K562 (cell line): ENCODE measurements around the gene SLC16A10. TPM values are rescaled to one million over a fixed set of nuclear protein-coding genes. Genes with fewer than 3 reads are reported as not detected.
A peak's percentile ranks its signal among the peaks of the same experiment; 100 is the strongest.

Experiments
- ATAC-seq: fragments of 200-7000 bp; cut with Tn5 transposase; 3 replicates; pipeline ENCODE4 v1.9.1; 2020; ENCODE audit warnings: moderate library complexity
- BruUV-seq: library from RNA; stranded (reverse); fragments of 400-500 nt; replicated peaks from 2 replicates; lab custom pipeline; 2021; lab: Mats Ljungman, UMichigan
- CTCF ChIA-PET: fragments of 300-600 bp; formaldehyde crosslinking; extraction: SDS; loops from one replicate; lab custom pipeline; 2021; ENCODE audit warnings: low intra/inter-chr PET ratio; lab: Yijun Ruan, JAX
- POLR2A ChIA-PET: fragments of 300-600, 350-650 bp; sonication (Branson Sonifier 250); formaldehyde crosslinking; extraction: SDS; loops from one replicate; lab custom pipeline; 2021; ENCODE audit warnings: antibody characterized with exemption, inconsistent platforms; lab: Yijun Ruan, JAX
- DNase-seq, 4 experiments: peaks; one replicate each; pipeline versions ENCODE4 v3.0.0 to v3.0.0-alpha.2; 2011 to 2018; ENCODE audit warnings: low spot score in 3 of 4, mixed read lengths in 3 of 4; ENCODE audit errors: extremely low read depth in 1 of 4
- FAIRE-seq: peaks from 2 replicates; lab custom pipeline; 2011; peaks lifted over from hg19 to GRCh38; lab: Jason Lieb, UNC
- H2AFZ ChIP-seq: 2 replicates; pipeline ENCODE4 v1.6.0; 2011; ENCODE audit warnings: low read depth, low read length, control low read depth, inconsistent platforms
- H3K27ac ChIP-seq: fragments of 200-600 bp; 3 replicates; pipeline ENCODE4 v1.8.0; 2011; ENCODE audit warnings: low read depth, mild to moderate bottlenecking, control low read depth, inconsistent platforms, low read length, moderate library complexity, mixed read lengths; ENCODE audit errors: extremely low read depth
- H3K27me3 ChIP-seq, 2 experiments: fragments of 300-600 bp in 1 of 2; 2 replicates in 1 of 2; 3 replicates in 1 of 2; pipeline versions ENCODE4 v1.6.0 to v1.8.0; 2011; ENCODE audit warnings: inconsistent platforms in 2 of 2, low read length in 2 of 2, mild to moderate bottlenecking in 1 of 2, mixed read lengths in 1 of 2, moderate library complexity in 1 of 2; ENCODE audit not compliant: control insufficient read depth in 2 of 2, insufficient read depth in 2 of 2
- H3K36me3 ChIP-seq: fragments of 300-600 bp; 3 replicates; pipeline ENCODE4 v1.8.0; 2011; ENCODE audit warnings: mild to moderate bottlenecking, low read length, inconsistent platforms; ENCODE audit not compliant: control insufficient read depth, insufficient read depth
- H3K4me1 ChIP-seq, 2 experiments: fragments of 200-600 bp in 1 of 2; replicated peaks in 1 of 2; 2 replicates in 1 of 2; 3 replicates in 1 of 2; pipeline versions ENCODE4 v1.5.1 to v1.8.0; 2011; ENCODE audit warnings: inconsistent platforms in 2 of 2, low read length in 2 of 2, mild to moderate bottlenecking in 1 of 2, mixed read lengths in 1 of 2, moderate library complexity in 1 of 2; ENCODE audit not compliant: control insufficient read depth in 2 of 2, insufficient read depth in 2 of 2
- H3K4me2 ChIP-seq: 2 replicates; pipeline ENCODE4 v1.6.1; 2011; ENCODE audit warnings: low read length, control low read depth, inconsistent platforms, mixed read lengths; ENCODE audit not compliant: insufficient read depth
- H3K4me3 ChIP-seq: fragments of 200-600 bp; sonication (generic), shearing (Covaris generic); 2 replicates; pipeline ENCODE4 v1.5.1; 2016; ENCODE audit warnings: control low read depth, inconsistent platforms
- H3K79me2 ChIP-seq: fragments of 200-600 bp; 3 replicates; pipeline ENCODE4 v1.8.0; 2011; ENCODE audit warnings: low read length, inconsistent platforms; ENCODE audit not compliant: control insufficient read depth, insufficient read depth
- H3K9ac ChIP-seq, 2 experiments: 2 replicates each; pipeline versions ENCODE4 v1.6.0 to v1.6.1; 2011; ENCODE audit warnings: low read depth in 2 of 2, low read length in 2 of 2, control low read depth in 1 of 2, inconsistent platforms in 1 of 2, mild to moderate bottlenecking in 1 of 2, mixed read lengths in 1 of 2; ENCODE audit not compliant: insufficient read depth in 1 of 2
- H3K9me1 ChIP-seq: one replicate; pipeline ENCODE4 v1.6.0; 2011; ENCODE audit warnings: inconsistent platforms, mild to moderate bottlenecking, low read length, moderate library complexity; ENCODE audit not compliant: control insufficient read depth, insufficient read depth
- H3K9me3 ChIP-seq: replicated peaks from 2 replicates; pipeline ENCODE4 v1.5.1; 2011; ENCODE audit warnings: low read depth, low read length, inconsistent platforms; ENCODE audit not compliant: control insufficient read depth, insufficient read depth
- H4K20me1 ChIP-seq: replicated peaks from 2 replicates; pipeline ENCODE4 v1.6.1; 2011; ENCODE audit warnings: low read length, inconsistent platforms, mixed read lengths; ENCODE audit not compliant: control insufficient read depth, insufficient read depth
- ELF1 ChIP-seq: fragments of 200-800 bp; sonication (Bioruptor generic); IDR thresholded peaks from 2 replicates; pipeline ENCODE4 v1.6.1; 2016; ENCODE audit warnings: missing genetic modification characterization, missing compliant biosample characterization
- HMBOX1 ChIP-seq: sonication (generic); IDR thresholded peaks from 2 replicates; pipeline ENCODE4 v1.6.1; 2016
- MEF2A ChIP-seq: IDR thresholded peaks from 2 replicates; pipeline ENCODE4 v1.6.1; 2011; ENCODE audit warnings: low read depth, mild to moderate bottlenecking, low read length, moderate library complexity; ENCODE audit not compliant: control insufficient read depth
- TFAM ChIP-seq: fragments of 250-450 bp; sonication (Bioruptor Pico); conservative IDR thresholded peaks from 2 replicates; pipeline ENCODE4 v1.5.0; 2021; ENCODE audit warnings: mild to moderate bottlenecking, moderate library complexity
- WGBS: fragments of 100-300 bp; shearing (Covaris generic); methylation state at CpG from one replicate; pipeline ENCODE4 v1.1.6; 2016; ENCODE audit warnings: low coverage, mixed read lengths; ENCODE audit not compliant: insufficient coverage; ENCODE audit errors: missing lambda C conversion rate; 5-methylcytosine and 5-hydroxymethylcytosine counted together
- in situ Hi-C: fragments of 300-500 bp; cut with MboI; formaldehyde crosslinking; loops from 4 replicates; pipeline ENCODE4 v1.15.0; 2018; ENCODE audit warnings: inconsistent platforms, mixed read lengths
- intact Hi-C: fragments of 100-400 bp; cut with micrococcal nuclease; formaldehyde crosslinking; loops from 2 replicates; pipeline ENCODE4 v1.14.2; 2022
- polyA plus RNA-seq, 8 experiments: library from polyadenylated mRNA; depleted of rRNA in 4 of 8; stranded (reverse) in 5 of 8; unstranded in 3 of 8; fragments of >200 nt; fragmentation: Nextera tagmentation in 2 of 8; fragmentation: Illumina TruSeq in 1 of 8; extraction: Ambion mirVana in 2 of 8; extraction: Trizol in 1 of 8; gene quantifications; 2 replicates each; pipeline versions ENCODE4 v1.2.1 to v1.2.3, GENCODE V29; 2011 to 2014; ENCODE audit warnings: inconsistent platforms in 1 of 8, missing spikeins in 1 of 8
- total RNA-seq, 7 experiments: library from RNA; depleted of rRNA in 6 of 7; stranded (reverse); fragments of >200 nt in 6 of 7; fragmentation: Illumina TruSeq in 2 of 7; extraction: Trizol in 2 of 7; gene quantifications; 2 replicates each; pipeline versions ENCODE4 v1.2.1 to v1.2.3, GENCODE V29; 2011 to 2021; ENCODE audit warnings: low replicate concordance in 1 of 7

SLC16A10 gene
- total and polyA plus RNA-seq, 9 of the 15 experiments (the other 6 are each of a cell fraction or from before 2014, with no cell fraction given) = 0.02 to 0.54 (median 0.24) TPM; not detected in 4

GRCh38 chr6:111200350-111201243 is 113.3 kb downstream of the SLC16A10 start:
- in situ Hi-C loops (no loop called here), intact Hi-C loops (no loop called here)
- no peak overlapping the region for H2AFZ ChIP-seq
- 0% methylated on average over 8 of the region's 8 CpGs for WGBS
- FAIRE-seq = no peak
- TF ChIP-seq ELF1 (tag) (peak; percentile 13; the same call in 1 of the 2 replicates), MEF2A (no peak)
- no peak for ATAC-seq
- POLR2A ChIA-PET = interaction anchor here (0.6 kb wide), 1 partner anchor 448 kb away, joined by 4 read pairs; no protein-coding TSS in a partner anchor
- BruUV-seq = no TSS peak
- no peaks in the 10 kb centered on the region for H3K79me2 ChIP-seq
- no peaks in the 10 kb centered on the region for H3K36me3 ChIP-seq
- H3K9me3 ChIP-seq = no peaks in the 10 kb centered on the region
- H3K27ac ChIP-seq = no peak overlapping the region
- CTCF ChIA-PET = no interaction called here
- no peak overlapping the region for H3K9ac ChIP-seq
- H3K9me1 ChIP-seq = no peaks in the 10 kb centered on the region
- no peaks in the 10 kb centered on the region for H4K20me1 ChIP-seq
- DNase-seq = no peak
- no peak overlapping the region for H3K4me3 ChIP-seq
- peaks cover 0 to 10% of the 10 kb centered on the region in 2 experiments; a peak in 2 of 5 replicates for H3K27me3 ChIP-seq
- H3K4me1 ChIP-seq = peaks cover 0 to under 1% of the 10 kb centered on the region in 2 experiments; a peak in 2 of 5 replicates
- no peak overlapping the region for H3K4me2 ChIP-seq

- intact Hi-C loops = no loop called here
Measured at GRCh38 chr6:111201244-111201554, 113.9 kb downstream of the SLC16A10 start.

More at GRCh38 chr6:111201244-111201554, 113.9 kb downstream of the SLC16A10 start:
- Histone ChIP-seq H3K4me3 (no peak overlapping the region), H3K9me1 (no peaks in the 10 kb centered on the region), H3K79me2 (no peaks in the 10 kb centered on the region), H2AFZ (no peak overlapping the region), H3K27me3 (peaks cover 0 to 10% of the 10 kb centered on the region in 2 experiments; a peak in 2 of 5 replicates), H3K9ac (no peak overlapping the region), H4K20me1 (no peaks in the 10 kb centered on the region), H3K9me3 (no peaks in the 10 kb centered on the region), H3K4me2 (no peak overlapping the region), H3K27ac (no peak overlapping the region), H3K36me3 (no peaks in the 10 kb centered on the region), H3K4me1 (no peaks in the 10 kb centered on the region)
- FAIRE-seq (no peak), ATAC-seq (peak; percentile 39; the same call in 1 of the 3 replicates), DNase-seq (no peak)
- ChIA-PET CTCF (no interaction called here), POLR2A (no interaction called here)
- WGBS = 0% methylated on average over 1 of the region's 1 CpG
- BruUV-seq = no TSS peak
- TF ChIP-seq TFAM (CRISPR knock-in tag) = no peak
- peak; percentile 62 for TF ChIP-seq HMBOX1
- in situ Hi-C loops = no loop called here
